NT2/D1 (cell line): Measurements from ENCODE around the gene PAXX.

Experiments used
- SUZ12 ChIP-seq: IDR thresholded peaks from 2 replicates; pipeline ENCODE4 v1.6.1; 2011; ENCODE audit not compliant: insufficient read length, insufficient read depth; ENCODE audit errors: extremely low read depth
- YY1 ChIP-seq: IDR thresholded peaks from 2 replicates; pipeline ENCODE4 v1.6.1; 2011; ENCODE audit not compliant: insufficient read length, insufficient read depth
- ZNF274 ChIP-seq: IDR thresholded peaks from 2 replicates; pipeline ENCODE4 v1.6.1; 2011; ENCODE audit warnings: mild to moderate bottlenecking, low read depth, low read length

DNA sequence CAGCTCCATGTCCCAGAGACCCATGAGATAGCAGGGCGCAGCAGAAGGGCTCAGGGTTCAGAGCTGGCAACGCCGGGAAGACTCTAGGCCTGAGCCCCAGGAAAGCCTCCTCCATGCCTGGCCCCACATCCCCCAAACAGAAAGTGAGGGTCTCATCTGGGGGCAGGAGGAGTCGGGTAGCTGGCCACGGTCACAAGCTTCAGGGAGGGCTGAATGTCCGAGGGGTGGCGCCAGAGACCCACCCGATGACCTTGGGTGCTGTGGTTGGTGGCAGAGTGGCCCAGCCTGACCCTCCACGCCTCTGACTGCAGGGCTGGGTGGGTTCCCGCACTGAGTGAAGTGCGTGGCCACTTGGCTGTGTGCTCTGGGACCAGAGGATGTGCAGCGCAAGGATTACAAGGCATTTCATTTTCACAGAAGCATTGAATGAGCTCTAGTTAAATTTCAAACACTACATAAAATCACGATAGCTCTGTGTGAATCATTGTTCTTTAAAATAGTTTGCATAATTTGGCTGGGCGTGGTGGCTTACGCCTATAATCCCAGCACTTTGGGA is 44.2 kb upstream of the PAXX start:
- TF ChIP-seq ZNF274 (no peak), YY1 (no peak), SUZ12 (no peak)
